B cell (primary cell): ENCODE data around the gene CENPF. TPM values are rescaled to one million over a fixed set of nuclear protein-coding genes. Genes with fewer than 3 reads are reported as not detected.
"Not testable (repeated sequence)": the region's sequence is repeated elsewhere in the genome, so short reads cannot be mapped to it uniquely, and the experiment has no call there.

Source experiments
- ATAC-seq: fragments of 200-7000 bp; cut with Tn5 transposase; one replicate; pipeline ENCODE4 v1.10.0; 2021; ENCODE audit warnings: low read depth, mild to moderate bottlenecking, moderate number of reproducible peaks, moderate library complexity
- CTCF ChIA-PET: fragments of 350-600 bp; sonication (Branson Sonifier 250); formaldehyde crosslinking; loops from one replicate; lab custom pipeline; 2021; ENCODE audit warnings: antibody characterized with exemption, inconsistent platforms; lab: Charles Lee
- POLR2A ChIA-PET: fragments of 350-600 bp; sonication (Branson Sonifier 250); formaldehyde crosslinking; loops from one replicate; lab custom pipeline; 2021; ENCODE audit warnings: antibody characterized with exemption; lab: Charles Lee
- DNase-seq: peaks from one replicate; pipeline ENCODE4 v3.0.0; 2013
- H2AFZ ChIP-seq: 2 replicates; pipeline ENCODE4 v1.6.1; 2012; ENCODE audit warnings: mild to moderate bottlenecking, low read depth, low read length; ENCODE audit not compliant: insufficient read depth, poor library complexity, severe bottlenecking
- H3K27ac ChIP-seq, 2 donors: 1 replicate in 1 of 2; 2 replicates in 1 of 2; pipeline ENCODE4 v1.5.1; 2012 to 2013; ENCODE audit warnings: low read length in 2 of 2, mild to moderate bottlenecking in 2 of 2, moderate library complexity in 1 of 2
- H3K27me3 ChIP-seq, 4 experiments: fragments of 200-600 bp in 1 of 4; sonication (generic) in 1 of 4; replicated peaks in 1 of 4; 1 replicate in 2 of 4; 2 replicates in 2 of 4; pipeline versions ENCODE4 v1.6.1 to v1.7.0; 2013 to 2016; ENCODE audit warnings: low read length in 3 of 4, mild to moderate bottlenecking in 2 of 4, mixed read lengths in 1 of 4, moderate library complexity in 1 of 4; ENCODE audit not compliant: insufficient read depth in 4 of 4, control insufficient read depth in 3 of 4; ENCODE audit errors: control extremely low read depth in 1 of 4
- H3K36me3 ChIP-seq, 2 experiments: replicated peaks in 1 of 2; 1 replicate in 1 of 2; 2 replicates in 1 of 2; pipeline versions ENCODE4 v1.6.1 to v1.7.1; 2013; ENCODE audit warnings: low read length in 1 of 2; ENCODE audit not compliant: insufficient read depth in 2 of 2, control insufficient read depth in 1 of 2; ENCODE audit errors: control extremely low read depth in 1 of 2, extremely low read depth in 1 of 2
- H3K4me1 ChIP-seq, 2 donors: fragments of 200-600 bp in 1 of 2; sonication (generic) in 1 of 2; 1 replicate in 1 of 2; 2 replicates in 1 of 2; pipeline versions ENCODE4 v1.5.1 to v1.6.1; 2013 to 2017; ENCODE audit warnings: low read length in 2 of 2; ENCODE audit not compliant: control insufficient read depth in 2 of 2, insufficient read depth in 2 of 2
- H3K4me2 ChIP-seq: replicated peaks from 2 replicates; pipeline ENCODE3; 2012; ENCODE audit warnings: mild to moderate bottlenecking, low read depth, low read length; ENCODE audit not compliant: poor library complexity, severe bottlenecking
- H3K4me3 ChIP-seq, 5 experiments: fragments of 200-600 bp in 1 of 5; sonication (generic) in 1 of 5; 1 replicate in 3 of 5; 2 replicates in 2 of 5; pipeline versions ENCODE4 v1.5.1 to v1.7.0; 2011 to 2016; ENCODE audit warnings: low read length in 4 of 5, mild to moderate bottlenecking in 4 of 5, low read depth in 2 of 5, control low read depth in 1 of 5, moderate library complexity in 1 of 5; ENCODE audit not compliant: insufficient read depth in 1 of 5; ENCODE audit errors: control extremely low read depth in 1 of 5, extremely low read depth in 1 of 5
- H3K79me2 ChIP-seq: fragments of 200-600 bp; sonication (generic); one replicate; pipeline ENCODE4 v1.6.0; 2016; ENCODE audit warnings: low read length; ENCODE audit not compliant: control insufficient read depth, insufficient read depth
- H3K9ac ChIP-seq: fragments of 200-600 bp; sonication (generic); 2 replicates; pipeline ENCODE4 v1.6.1; 2017; ENCODE audit warnings: mild to moderate bottlenecking, low read length, moderate library complexity
- H3K9me3 ChIP-seq, 3 donors: one replicate each; pipeline versions ENCODE4 v1.6.1 to v1.7.1; 2013; ENCODE audit warnings: low read length in 2 of 3; ENCODE audit not compliant: control insufficient read depth in 2 of 3, insufficient read depth in 1 of 3; ENCODE audit errors: control extremely low read depth in 1 of 3
- H4K20me1 ChIP-seq: 2 replicates; pipeline ENCODE4 v1.6.0; 2012; ENCODE audit warnings: mild to moderate bottlenecking, low read length; ENCODE audit not compliant: insufficient read depth, control insufficient read depth, poor library complexity, severe bottlenecking
- H3K27ac Mint-ChIP-seq: one replicate; pipeline ENCODE4 v1.8.0; 2021; ENCODE audit warnings: mixed read lengths
- H3K27me3 Mint-ChIP-seq: one replicate; pipeline ENCODE4 v1.8.0; 2021; ENCODE audit warnings: mixed read lengths
- H3K4me1 Mint-ChIP-seq: one replicate; pipeline ENCODE4 v1.8.0; 2021; ENCODE audit warnings: mixed read lengths
- H3K4me3 Mint-ChIP-seq: one replicate; pipeline ENCODE4 v1.8.0; 2021; ENCODE audit warnings: mixed read lengths
- H3K9me3 Mint-ChIP-seq: one replicate; pipeline ENCODE4 v1.8.0; 2022; ENCODE audit warnings: mixed read lengths; ENCODE audit not compliant: insufficient read depth
- CTCF ChIP-seq: fragments of 200-600 bp; IDR thresholded peaks from one replicate; pipeline ENCODE4 v1.8.0; 2022; ENCODE audit warnings: antibody characterized with exemption, mild to moderate bottlenecking
- EZH2 ChIP-seq: IDR thresholded peaks from 2 replicates; pipeline ENCODE4 v1.6.1; 2012; ENCODE audit warnings: borderline replicate concordance, low read depth, mild to moderate bottlenecking, moderate library complexity, low read length; ENCODE audit not compliant: insufficient read depth, poor library complexity, severe bottlenecking
- WGBS: methylation state at CpG from one replicate; pipeline ENCODE4 v1.1.5; 2013; ENCODE audit warnings: missing lambda C conversion rate; ENCODE audit not compliant: insufficient coverage; 5-methylcytosine and 5-hydroxymethylcytosine counted together
- intact Hi-C: fragments of 100-400 bp; cut with micrococcal nuclease; formaldehyde crosslinking; loops from one replicate; pipeline ENCODE4 v1.10.0; 2022
- polyA plus RNA-seq: library from polyadenylated mRNA; depleted of rRNA; stranded (reverse); fragments of >200 nt; gene quantifications from 2 replicates; pipeline ENCODE4 v1.2.3, GENCODE V29; 2012
- total RNA-seq, 2 donors: library from RNA; stranded (reverse); fragments of 120-200 nt in 1 of 2; gene quantifications; 1 replicate in 1 of 2; 2 replicates in 1 of 2; pipeline versions ENCODE4 v1.2.3 to v1.2.4, GENCODE V29; 2013 to 2022

The CENPF gene
- total and polyA plus RNA-seq, 2 donors (not counting 1 experiment from before 2014, with no cell fraction given) = 0.12 to 3.0 TPM

GRCh38 chr1:214609692-214610091, 6.7 kb downstream of the CENPF start:
- no peaks in the 10 kb centered on the region for H3K27me3 Mint-ChIP-seq
- POLR2A ChIA-PET = no interaction called here
- CTCF ChIA-PET = interaction anchor here (0.7 kb wide), 1 partner anchor 281 kb away, joined by 3 read pairs; no protein-coding TSS in a partner anchor

GRCh38 chr1:214610136-214610535, 7.1 kb downstream of the CENPF start:
- H3K4me2 ChIP-seq, H3K4me1 Mint-ChIP-seq, POLR2A ChIA-PET, H3K4me3 ChIP-seq, H3K9ac ChIP-seq, H3K4me1 ChIP-seq, H3K9me3 Mint-ChIP-seq, H3K27ac Mint-ChIP-seq, H3K36me3 ChIP-seq, H3K27me3 ChIP-seq, H2AFZ ChIP-seq, H3K27me3 Mint-ChIP-seq, H3K27ac ChIP-seq, H4K20me1 ChIP-seq, intact Hi-C loops, H3K9me3 ChIP-seq, DNase-seq, H3K4me3 Mint-ChIP-seq, ATAC-seq: not testable (repeated sequence)
- H3K79me2 ChIP-seq = peaks cover 18% of the 10 kb centered on the region
- CTCF ChIA-PET = interaction anchor here (0.7 kb wide), 1 partner anchor 281 kb away, joined by 3 read pairs; no protein-coding TSS in a partner anchor

More at GRCh38 chr1:214609692-214610091, 6.7 kb downstream of the CENPF start:
- H2AFZ ChIP-seq = no peak overlapping the region
- no CpG with 5 or more reads among the region's 1 CpG for WGBS
- no peak for ATAC-seq
- no peak for DNase-seq
- H3K9me3 ChIP-seq = no peaks in the 10 kb centered on the region
- no peak overlapping the region for H3K27ac Mint-ChIP-seq
- no peaks in the 10 kb centered on the region for H3K4me1 ChIP-seq
- H3K79me2 ChIP-seq = peaks cover 18% of the 10 kb centered on the region
- no peak overlapping the region for H3K4me3 ChIP-seq
- H3K4me2 ChIP-seq = no peak overlapping the region
- no peaks in the 10 kb centered on the region for H3K27me3 ChIP-seq
- no peak for TF ChIP-seq CTCF
- no peak for TF ChIP-seq EZH2
- no peaks in the 10 kb centered on the region for H3K36me3 ChIP-seq
- H3K9ac ChIP-seq = no peak overlapping the region
- intact Hi-C loops = no loop called here
- H3K27ac ChIP-seq = no peak overlapping the region
- H4K20me1 ChIP-seq = no peaks in the 10 kb centered on the region
- H3K4me3 Mint-ChIP-seq = no peak overlapping the region
- peaks cover 7% of the 10 kb centered on the region for H3K9me3 Mint-ChIP-seq
- H3K4me1 Mint-ChIP-seq = peaks cover 4% of the 10 kb centered on the region
